GM21723 (cell line): Measurements from ENCODE around the gene HCN2.
"Not testable (repeated sequence)": the region's sequence is repeated elsewhere in the genome, so short reads cannot be mapped to it uniquely, and the experiment has no call there.

Experiments
- ATAC-seq: cut with Tn5 transposase; IDR thresholded peaks from one replicate; pipeline ENCODE4 v1.9.1; 2021; ENCODE audit warnings: mild to moderate bottlenecking, moderate library complexity; ENCODE audit not compliant: unreplicated experiment

HCN2 gene

DNA sequence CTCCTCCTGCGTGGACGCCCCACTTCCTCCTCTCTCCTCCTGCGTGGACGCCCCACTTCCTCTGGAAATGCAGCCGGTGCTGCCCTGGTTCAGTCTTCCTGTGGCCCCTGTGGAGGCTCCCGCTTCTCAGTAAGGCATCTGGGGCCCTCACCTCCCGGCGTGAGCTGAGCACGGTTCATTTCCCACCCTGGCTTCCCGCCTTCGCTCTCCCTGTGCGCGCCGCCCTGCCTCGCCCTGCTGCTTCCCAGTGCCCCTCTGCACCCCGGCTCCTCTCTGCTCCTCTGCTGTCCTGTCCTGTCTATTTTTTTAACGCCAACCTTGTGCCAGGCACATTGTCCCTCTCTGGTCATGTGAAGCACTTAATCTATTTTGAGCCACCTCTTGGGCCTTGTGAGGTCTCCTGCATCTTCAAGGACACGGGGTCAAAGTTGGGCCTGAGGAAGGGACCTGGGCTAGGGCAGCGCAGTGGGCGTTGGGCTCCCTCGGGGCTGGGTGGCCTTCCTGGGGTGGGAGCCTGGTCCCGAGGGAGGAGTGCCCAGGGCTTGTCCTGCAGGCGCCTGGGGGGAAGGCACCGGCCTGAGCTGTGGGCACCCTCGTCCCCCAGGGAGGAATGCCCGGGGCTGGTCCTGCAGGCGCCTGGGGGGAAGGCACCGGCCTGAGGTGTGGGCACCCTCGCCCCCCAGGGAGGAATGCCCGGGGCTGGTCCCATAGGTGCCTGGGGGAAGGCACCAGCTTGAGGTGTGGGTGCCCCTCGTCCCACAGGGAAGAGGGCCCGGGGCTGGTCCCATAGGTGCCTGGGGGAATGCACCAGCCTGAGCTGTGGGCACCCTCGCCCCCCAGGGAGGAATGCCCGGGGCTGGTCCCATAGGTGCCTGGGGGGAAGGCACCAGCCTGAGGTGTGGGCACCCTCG lies 13.0 kb downstream of the HCN2 start:
- ATAC-seq, result no peak

DNA sequence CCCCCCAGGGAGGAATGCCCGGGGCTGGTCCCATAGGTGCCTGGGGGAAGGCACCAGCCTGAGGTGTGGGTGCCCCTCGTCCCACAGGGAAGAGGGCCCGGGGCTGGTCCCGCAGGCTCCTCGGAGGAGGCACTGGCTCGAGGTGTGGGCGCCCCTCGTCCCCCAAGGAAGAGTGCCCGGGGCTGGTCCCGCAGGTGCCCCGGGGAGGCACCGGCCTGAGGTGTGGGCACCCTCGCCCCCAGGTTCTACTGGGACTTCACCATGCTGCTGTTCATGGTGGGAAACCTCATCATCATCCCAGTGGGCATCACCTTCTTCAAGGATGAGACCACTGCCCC lies 13.6 kb downstream of the HCN2 start:
- ATAC-seq, result not testable (repeated sequence)

DNA sequence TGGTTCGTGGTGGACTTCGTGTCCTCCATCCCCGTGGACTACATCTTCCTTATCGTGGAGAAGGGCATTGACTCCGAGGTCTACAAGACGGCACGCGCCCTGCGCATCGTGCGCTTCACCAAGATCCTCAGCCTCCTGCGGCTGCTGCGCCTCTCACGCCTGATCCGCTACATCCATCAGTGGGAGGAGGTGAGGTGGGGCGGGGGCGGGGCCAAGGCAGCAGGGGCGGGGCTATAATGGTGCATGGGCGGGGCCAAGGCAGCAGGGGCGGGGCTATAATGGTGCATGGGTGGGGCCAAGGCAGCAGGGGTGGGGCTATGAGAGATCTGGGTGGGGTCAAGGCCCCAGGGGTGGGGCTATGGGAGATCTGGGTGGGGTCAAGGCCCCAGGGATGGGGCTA lies 14.1 kb downstream of the HCN2 start:
- ATAC-seq, result not testable (repeated sequence)

DNA sequence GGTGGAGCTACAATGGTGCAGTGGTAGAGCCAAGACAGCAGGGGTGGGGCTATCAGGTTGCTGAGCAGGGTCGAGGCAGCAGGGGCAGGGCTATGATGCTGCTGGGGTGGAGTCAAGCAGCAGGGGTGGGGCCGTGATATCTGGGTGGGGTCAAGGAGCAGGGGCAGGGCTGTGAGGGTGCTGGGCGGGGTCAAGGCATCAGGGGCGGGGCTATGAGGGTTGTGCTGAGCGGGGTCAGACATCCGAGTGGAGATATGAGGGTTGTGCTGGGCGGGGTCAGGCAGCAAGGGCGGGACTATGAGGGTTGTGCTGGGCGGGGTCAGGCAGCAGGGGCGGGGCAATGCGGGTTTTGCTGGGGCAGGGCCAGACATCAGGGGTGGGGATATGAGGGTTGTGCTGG lies 14.7 kb downstream of the HCN2 start:
- ATAC-seq, result no peak

DNA sequence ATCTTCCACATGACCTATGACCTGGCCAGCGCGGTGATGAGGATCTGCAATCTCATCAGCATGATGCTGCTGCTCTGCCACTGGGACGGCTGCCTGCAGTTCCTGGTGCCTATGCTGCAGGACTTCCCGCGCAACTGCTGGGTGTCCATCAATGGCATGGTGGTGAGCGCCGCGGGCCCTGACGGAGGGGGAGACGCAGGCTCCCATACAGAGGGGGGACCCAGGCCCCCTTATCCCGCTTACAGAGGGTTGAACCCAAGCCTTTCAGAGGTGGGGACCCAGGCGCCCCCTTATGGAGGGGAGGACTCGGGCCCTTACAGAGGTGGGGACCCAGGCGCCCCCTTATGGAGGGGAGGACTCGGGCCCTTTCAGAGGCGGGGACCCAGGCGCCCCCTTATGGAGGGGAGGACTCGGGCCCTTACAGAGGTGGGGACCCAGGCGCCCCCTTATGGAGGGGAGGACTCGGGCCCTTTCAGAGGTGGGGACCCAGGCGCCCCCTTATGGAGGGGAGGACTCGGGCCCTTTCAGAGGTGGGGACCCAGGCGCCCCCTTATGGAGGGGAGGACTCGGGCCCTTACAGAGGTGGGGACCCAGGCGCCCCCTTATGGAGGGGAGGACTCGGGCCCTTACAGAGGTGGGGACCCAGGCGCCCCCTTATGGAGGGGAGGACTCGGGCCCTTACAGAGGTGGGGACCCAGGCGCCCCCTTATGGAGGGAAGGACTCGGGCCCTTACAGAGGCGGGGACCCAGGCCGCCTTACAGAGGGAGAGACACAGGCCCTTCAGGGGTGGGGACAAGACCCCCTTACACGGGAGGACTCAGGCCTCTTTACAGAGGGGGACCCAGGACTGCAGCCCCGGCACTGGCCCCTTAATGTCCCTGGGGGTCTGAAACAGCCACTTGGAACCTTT lies 15.6 kb downstream of the HCN2 start:
- not testable (repeated sequence) for ATAC-seq

DNA sequence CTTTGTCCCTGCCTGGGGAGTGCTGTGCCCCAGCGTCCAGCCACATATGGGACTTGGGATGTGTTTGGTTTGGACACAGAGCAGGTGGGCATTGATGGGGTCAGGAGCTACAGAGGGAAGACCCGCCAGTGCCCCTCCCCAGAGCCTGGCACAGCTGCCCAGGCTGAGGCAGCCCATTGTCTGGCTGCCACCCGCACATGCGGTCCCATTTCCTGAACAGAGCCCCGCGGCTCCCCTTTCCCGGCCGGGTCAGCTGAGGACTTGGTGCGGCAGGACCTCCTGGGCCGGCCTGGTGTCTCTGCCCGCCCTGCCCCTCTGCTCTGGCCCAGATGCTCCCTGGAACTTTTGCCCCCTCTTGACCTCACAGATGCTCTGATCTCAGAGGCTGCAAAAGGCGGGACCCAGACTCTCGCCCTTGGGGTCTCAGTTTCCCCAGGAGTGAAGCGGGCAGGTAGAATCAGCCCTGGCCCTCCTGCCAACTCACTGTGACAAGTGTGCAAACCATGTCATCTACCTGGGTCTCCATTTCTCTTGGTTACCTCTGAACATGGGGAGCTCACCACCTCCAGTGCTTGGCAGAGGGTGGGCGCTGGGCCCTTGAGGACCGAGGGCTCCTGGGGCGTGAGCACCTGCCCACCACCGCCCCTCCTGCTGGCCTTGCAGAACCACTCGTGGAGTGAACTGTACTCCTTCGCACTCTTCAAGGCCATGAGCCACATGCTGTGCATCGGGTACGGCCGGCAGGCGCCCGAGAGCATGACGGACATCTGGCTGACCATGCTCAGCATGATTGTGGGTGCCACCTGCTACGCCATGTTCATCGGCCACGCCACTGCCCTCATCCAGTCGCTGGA lies 17.8 kb downstream of the HCN2 start:
- ATAC-seq, result no peak

DNA sequence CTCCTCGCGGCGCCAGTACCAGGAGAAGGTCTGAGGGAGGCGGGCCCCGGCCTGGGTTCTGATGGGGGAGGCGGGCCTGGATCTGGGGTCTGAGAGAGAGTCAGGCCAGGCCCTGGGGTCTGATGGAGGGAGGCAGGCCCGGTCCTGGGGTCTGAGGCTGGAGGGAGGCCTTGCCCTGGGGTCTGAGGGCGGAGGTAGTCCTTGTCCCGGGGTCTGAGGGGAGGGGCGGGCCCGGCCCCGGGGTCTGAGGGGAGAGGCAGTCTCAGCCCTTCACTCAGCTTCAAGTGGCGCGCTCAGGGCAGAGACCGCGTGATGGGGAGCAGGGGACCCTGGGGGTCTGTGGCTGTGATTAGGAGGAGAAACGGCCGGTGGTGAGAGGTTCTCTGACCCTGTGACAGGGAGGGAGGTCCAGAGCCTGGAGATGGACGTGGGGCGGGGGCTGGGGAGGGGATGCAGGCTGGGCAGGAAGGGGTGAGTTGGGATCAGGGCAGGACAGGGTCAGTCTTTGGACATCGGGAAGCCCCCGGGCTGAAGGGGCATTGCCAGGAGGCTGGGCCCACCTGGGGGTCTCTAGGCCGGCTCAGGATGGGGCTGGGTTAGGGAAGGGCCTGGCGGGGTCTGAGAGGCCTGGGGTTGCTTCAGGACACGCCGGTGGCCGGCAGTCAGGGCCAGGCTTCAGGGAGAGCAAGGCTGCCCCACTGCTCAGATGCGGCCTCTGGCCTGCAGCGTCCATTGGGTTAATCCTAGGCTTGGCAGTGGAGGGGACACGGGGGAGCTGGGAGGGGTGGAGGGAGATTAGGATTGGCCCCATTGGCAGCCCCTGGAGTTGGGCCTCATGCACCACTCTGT lies 18.7 kb downstream of the HCN2 start:
- no peak for ATAC-seq

DNA sequence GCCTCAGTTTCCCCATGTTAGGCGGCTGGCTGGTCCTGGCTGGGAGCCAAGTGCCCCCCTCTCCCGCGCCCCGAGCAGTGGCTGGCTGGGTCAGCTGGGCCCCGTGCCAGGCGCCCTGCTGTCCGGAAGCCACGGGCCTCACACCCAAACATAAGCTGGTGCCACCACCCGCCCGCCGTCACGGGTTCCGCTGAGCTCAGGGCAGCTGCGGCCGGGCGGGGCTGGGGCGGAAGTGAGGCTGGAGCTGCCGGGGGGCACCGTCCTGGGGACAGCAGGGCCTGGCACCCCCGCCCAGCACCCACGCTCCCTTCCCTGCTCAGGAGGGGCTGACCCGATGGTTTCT lies 19.3 kb downstream of the HCN2 start:
- no peak for ATAC-seq

DNA sequence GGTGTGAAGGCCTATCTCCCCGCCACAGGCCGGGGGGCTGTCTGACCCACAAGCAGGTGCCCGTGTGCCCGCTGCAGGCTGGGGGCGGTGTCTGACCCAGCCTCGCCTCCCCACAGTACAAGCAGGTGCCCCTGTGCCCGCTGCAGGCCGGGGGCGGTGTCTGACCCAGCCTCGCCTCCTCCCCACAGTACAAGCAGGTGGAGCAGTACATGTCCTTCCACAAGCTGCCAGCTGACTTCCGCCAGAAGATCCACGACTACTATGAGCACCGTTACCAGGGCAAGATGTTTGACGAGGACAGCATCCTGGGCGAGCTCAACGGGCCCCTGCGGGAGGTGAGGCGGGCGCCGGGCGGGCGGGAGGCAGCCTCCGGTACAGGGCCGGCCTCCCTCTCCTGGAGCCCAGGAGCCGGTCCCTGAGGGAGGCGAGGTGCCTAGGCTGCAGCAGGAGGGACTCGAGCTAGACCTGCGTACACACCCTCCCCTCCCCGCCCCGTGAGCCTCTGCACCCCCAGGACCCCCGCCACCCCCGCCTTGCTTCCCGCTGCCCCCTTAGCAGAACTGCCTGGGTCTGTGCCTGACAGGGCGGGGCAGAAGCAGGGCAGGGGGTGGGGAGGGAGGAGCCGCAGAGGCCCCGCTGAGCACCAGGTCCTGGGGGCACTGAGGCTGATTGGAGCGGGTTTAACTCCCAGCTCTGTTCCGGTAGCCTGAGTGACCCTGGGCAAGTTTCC lies 20.6 kb downstream of the HCN2 start:
- ATAC-seq, result no peak

DNA sequence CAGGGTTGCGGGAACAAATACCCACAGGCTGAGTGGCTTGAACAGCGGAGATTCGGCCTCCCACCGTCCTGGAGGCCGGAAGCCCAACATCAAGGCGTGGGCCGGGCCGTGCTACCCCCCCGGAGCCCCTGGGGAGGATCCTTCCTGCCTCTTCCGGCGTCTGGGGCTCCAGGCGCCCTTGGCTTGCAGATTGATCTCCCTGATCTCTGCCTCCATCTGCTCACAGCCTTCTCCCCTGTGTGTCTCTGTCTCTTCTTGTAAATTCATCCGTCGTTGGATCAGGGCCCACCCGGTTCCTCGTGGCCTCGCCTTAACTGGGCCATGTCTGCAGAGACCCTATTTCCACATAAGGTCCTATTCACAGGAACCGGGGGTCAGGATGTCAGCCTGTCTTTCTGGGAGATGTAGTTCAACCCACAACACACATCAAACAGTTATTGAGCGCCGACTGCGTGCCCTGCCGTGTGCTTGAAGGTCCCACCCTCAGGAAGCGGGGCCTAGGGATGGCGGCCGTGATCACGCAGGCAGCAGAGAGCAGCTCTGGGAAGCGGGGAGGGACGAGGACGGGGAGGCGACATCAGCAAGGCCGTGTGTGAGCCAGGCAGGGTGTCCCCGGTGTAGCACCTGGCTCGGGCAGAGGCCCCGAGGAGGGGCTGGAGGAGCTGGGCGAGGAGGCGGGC lies 21.3 kb downstream of the HCN2 start:
- no peak for ATAC-seq

DNA sequence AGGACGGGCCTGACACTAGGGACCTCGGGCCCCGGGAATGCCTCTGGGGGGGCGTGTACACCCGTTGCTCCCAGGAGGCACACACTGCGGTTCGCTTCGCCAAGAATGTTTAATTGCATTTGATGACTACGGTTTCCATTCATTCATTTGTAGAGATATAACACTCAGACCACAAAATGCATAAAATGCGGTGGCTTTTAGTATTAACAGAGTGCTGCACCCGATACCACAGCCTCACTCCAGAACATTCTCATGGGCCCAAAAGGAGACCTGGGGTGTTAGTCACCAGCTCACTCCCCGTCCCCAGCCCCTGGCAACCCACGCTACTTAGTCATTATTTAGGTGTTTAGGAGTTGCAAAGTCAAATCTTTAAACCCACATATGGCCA lies 21.8 kb downstream of the HCN2 start:
- no peak for ATAC-seq

DNA sequence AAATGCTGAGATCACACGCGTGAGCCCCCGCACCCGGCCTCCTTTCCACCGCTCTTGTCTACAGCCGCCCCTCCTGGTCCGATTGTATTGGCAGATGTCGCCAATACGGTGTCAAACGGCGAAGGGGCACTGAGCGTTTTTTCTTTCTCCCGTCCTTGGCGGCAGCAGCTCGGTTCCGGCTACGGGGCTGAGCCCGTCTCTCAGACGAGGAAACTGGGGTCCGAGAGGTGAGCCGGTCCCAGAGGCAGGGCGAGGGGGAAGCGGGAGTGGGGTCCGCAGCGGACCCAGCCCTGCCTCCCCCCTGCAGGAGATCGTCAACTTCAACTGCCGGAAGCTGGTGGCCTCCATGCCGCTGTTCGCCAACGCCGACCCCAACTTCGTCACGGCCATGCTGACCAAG lies 23.3 kb downstream of the HCN2 start:
- ATAC-seq, result no peak

DNA sequence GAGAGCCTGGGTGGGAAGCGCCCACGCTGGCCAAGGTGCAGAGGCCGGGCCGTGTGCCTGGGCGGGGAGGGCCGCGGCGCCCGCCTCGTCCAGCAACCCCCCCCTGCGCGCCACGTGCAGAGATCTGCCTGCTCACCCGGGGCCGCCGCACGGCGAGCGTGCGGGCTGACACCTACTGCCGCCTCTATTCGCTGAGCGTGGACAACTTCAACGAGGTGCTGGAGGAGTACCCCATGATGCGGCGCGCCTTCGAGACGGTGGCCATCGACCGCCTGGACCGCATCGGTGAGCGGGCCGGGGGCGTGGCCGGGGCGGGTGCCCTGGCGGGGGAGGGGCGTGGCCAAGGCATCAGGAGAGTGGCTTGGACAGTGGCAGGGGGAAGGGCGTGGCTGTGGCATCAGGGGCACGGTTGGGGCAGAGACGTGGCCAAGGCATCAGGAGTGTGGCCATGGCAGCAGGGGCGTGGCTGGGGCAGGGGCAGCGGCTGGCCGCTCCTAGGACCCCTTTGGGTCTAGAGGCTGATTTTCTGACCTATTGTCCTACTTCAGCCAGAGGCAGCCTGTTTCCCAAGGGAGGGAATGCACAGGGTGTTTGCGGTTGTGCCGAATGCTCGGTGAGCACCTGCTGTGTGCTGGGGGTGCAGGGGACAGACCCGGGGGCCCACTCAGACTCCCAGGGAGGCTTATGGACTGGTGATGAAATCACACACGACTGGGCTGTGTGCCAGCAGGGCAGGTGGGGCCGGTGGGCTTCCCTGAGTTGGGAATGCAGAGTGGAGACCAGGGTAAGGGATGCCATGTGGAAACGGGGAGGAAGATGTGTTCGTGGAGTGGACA lies 24.3 kb downstream of the HCN2 start:
- no peak for ATAC-seq

DNA sequence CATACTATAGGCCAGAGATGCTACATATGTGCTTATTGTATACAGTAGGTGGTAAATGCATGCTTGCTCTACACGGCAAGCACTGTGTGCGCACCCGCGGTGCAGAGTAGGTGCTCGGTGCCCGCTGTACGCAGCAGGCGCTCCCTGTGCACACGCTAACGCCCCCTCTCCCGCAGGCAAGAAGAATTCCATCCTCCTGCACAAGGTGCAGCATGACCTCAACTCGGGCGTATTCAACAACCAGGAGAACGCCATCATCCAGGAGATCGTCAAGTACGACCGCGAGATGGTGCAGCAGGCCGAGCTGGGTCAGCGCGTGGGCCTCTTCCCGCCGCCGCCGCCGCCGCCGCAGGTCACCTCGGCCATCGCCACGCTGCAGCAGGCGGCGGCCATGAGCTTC lies 25.9 kb downstream of the HCN2 start:
- no peak for ATAC-seq

DNA sequence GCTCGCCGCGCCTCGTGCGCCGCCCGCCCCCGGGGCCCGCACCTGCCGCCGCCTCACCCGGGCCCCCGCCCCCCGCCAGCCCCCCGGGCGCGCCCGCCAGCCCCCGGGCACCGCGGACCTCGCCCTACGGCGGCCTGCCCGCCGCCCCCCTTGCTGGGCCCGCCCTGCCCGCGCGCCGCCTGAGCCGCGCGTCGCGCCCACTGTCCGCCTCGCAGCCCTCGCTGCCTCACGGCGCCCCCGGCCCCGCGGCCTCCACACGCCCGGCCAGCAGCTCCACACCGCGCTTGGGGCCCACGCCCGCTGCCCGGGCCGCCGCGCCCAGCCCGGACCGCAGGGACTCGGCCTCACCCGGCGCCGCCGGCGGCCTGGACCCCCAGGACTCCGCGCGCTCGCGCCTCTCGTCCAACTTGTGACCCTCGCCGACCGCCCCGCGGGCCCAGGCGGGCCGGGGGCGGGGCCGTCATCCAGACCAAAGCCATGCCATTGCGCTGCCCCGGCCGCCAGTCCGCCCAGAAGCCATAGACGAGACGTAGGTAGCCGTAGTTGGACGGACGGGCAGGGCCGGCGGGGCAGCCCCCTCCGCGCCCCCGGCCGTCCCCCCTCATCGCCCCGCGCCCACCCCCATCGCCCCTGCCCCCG lies 26.5 kb downstream of the HCN2 start:
- no peak for ATAC-seq

DNA sequence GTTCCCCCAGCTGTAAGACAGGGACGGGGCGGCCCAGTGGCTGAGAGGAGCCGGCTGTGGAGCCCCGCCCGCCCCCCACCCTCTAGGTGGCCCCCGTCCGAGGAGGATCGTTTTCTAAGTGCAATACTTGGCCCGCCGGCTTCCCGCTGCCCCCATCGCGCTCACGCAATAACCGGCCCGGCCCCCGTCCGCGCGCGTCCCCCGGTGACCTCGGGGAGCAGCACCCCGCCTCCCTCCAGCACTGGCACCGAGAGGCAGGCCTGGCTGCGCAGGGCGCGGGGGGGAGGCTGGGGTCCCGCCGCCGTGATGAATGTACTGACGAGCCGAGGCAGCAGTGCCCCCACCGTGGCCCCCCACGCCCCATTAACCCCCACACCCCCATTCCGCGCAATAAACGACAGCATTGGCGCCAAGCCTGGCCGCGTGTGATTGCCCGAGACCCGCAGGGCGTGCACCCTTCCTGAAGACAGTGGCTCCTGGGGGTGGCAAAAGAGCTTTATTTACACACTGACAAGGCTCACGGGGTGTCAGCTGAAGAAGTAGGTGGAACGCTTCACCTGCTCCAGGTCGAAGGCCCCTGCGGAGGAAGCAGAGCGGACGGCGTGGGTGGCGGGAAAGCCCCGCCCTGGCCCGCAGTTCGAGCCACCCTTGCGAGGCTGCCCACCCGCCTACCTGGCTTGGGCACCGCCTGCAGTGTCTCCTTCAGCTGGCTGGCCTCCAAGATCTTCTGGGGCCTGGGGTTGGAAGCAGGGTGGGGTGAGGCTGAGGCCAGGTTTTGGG lies 27.3 kb downstream of the HCN2 start:
- no peak for ATAC-seq
